ENCODE data around the gene METTL23. TPM values are rescaled to one million over a fixed set of nuclear protein-coding genes. Genes with fewer than 3 reads are reported as not detected.
A peak's percentile ranks its signal among the peaks of the same experiment; 100 is the strongest.
"Not testable (repeated sequence)": the region's sequence is repeated elsewhere in the genome, so short reads cannot be mapped to it uniquely, and the experiment has no call there.

METTL23 gene
- total RNA-seq, 1 experiment from 2014 or later: 40.5 TPM

GRCh38 chr17:76690596-76691280 lies 35.9 kb upstream of the METTL23 start:
- in situ Hi-C loops (cut with HindIII; ENCODE audit: low pct_unique_long_range_greater_than_20kb, low sequenced_read_pairs): no loop called here
- DNase-seq (ENCODE audit: low read depth): no peak

GRCh38 chr17:76691379-76692191 lies 35.1 kb upstream of the METTL23 start:
- peak; percentile 68 for DNase-seq (ENCODE audit: low read depth)
- in situ Hi-C loops (cut with HindIII; ENCODE audit: low pct_unique_long_range_greater_than_20kb, low sequenced_read_pairs): no loop called here

GRCh38 chr17:76695059-76695831 lies 31.4 kb upstream of the METTL23 start:
- DNase-seq (ENCODE audit: low read depth): no peak
- in situ Hi-C loops (cut with HindIII; ENCODE audit: low pct_unique_long_range_greater_than_20kb, low sequenced_read_pairs): no loop called here

GRCh38 chr17:76696763-76697701 lies 29.6 kb upstream of the METTL23 start:
- DNase-seq (ENCODE audit: low read depth): no peak
- in situ Hi-C loops (cut with HindIII; ENCODE audit: low pct_unique_long_range_greater_than_20kb, low sequenced_read_pairs): no loop called here

GRCh38 chr17:76697702-76698465 lies 28.8 kb upstream of the METTL23 start:
- in situ Hi-C loops (cut with HindIII; ENCODE audit: low pct_unique_long_range_greater_than_20kb, low sequenced_read_pairs): no loop called here
- DNase-seq (ENCODE audit: low read depth): peak; percentile 61

- in situ Hi-C loops (cut with HindIII; ENCODE audit: low pct_unique_long_range_greater_than_20kb, low sequenced_read_pairs): not testable (repeated sequence)
These were observed 28.1 kb upstream of the METTL23 start for GRCh38 chr17:76698466-76698977.

GRCh38 chr17:76700270-76700616 lies 26.4 kb upstream of the METTL23 start:
- in situ Hi-C loops (cut with HindIII; ENCODE audit: low pct_unique_long_range_greater_than_20kb, low sequenced_read_pairs): no loop called here
- DNase-seq (ENCODE audit: low read depth): no peak

More at GRCh38 chr17:76698466-76698977, 28.1 kb upstream of the METTL23 start:
- not testable (repeated sequence) for DNase-seq (ENCODE audit: low read depth)

GRCh38 chr17:76700617-76701470 lies 25.8 kb upstream of the METTL23 start:
- in situ Hi-C loops (cut with HindIII; ENCODE audit: low pct_unique_long_range_greater_than_20kb, low sequenced_read_pairs): no loop called here
- DNase-seq (ENCODE audit: low read depth): no peak

GRCh38 chr17:76701471-76701967 lies 25.1 kb upstream of the METTL23 start:
- DNase-seq (ENCODE audit: low read depth): no peak
- in situ Hi-C loops (cut with HindIII; ENCODE audit: low pct_unique_long_range_greater_than_20kb, low sequenced_read_pairs): no loop called here

- in situ Hi-C loops (cut with HindIII; ENCODE audit: low pct_unique_long_range_greater_than_20kb, low sequenced_read_pairs): no loop called here
- no peak for DNase-seq (ENCODE audit: low read depth)
These were observed 24.6 kb upstream of the METTL23 start for GRCh38 chr17:76702076-76702475.

GRCh38 chr17:76702941-76703637 lies 23.6 kb upstream of the METTL23 start:
- no peak for DNase-seq (ENCODE audit: low read depth)
- in situ Hi-C loops (cut with HindIII; ENCODE audit: low pct_unique_long_range_greater_than_20kb, low sequenced_read_pairs): no loop called here

GRCh38 chr17:76704805-76705204 lies 21.8 kb upstream of the METTL23 start:
- in situ Hi-C loops (cut with HindIII; ENCODE audit: low pct_unique_long_range_greater_than_20kb, low sequenced_read_pairs): no loop called here
- no peak for DNase-seq (ENCODE audit: low read depth)

GRCh38 chr17:76706817-76707216 lies 19.8 kb upstream of the METTL23 start:
- no peak for DNase-seq (ENCODE audit: low read depth)
- in situ Hi-C loops (cut with HindIII; ENCODE audit: low pct_unique_long_range_greater_than_20kb, low sequenced_read_pairs): no loop called here

GRCh38 chr17:76707985-76708807 lies 18.4 kb upstream of the METTL23 start:
- no peak for DNase-seq (ENCODE audit: low read depth)
- in situ Hi-C loops (cut with HindIII; ENCODE audit: low pct_unique_long_range_greater_than_20kb, low sequenced_read_pairs): no loop called here

Data from Caki2 (cell line).